HG03558 (cell line): ENCODE data around the gene HTR7.
"Not testable (repeated sequence)": the region's sequence is repeated elsewhere in the genome, so short reads cannot be mapped to it uniquely, and the experiment has no call there.

Source experiments
- ATAC-seq: cut with Tn5 transposase; IDR thresholded peaks from one replicate; pipeline ENCODE4 v1.9.1; 2021; ENCODE audit warnings: moderate number of reproducible peaks; ENCODE audit not compliant: unreplicated experiment; ENCODE audit errors: extremely low read depth

HTR7 gene

DNA sequence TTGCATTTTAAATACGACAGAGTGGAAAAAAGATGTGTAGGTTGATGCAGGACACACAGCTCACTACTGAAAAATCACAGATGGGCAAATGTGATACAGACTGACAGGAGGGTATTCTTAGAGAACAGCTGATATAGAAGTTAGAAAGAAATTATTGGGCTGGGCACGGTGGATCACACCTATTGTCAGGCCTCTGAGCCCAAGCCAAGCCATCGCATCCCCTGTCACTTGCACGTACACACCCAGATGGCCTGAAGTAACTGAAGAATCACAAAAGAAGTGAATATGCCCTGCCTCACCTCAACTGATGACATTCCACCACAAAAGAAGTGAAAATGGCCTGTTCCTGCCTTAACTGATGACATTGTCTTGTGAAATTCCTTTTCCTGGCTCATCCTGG is 50.7 kb downstream of the HTR7 start:
- ATAC-seq, result not testable (repeated sequence)

DNA sequence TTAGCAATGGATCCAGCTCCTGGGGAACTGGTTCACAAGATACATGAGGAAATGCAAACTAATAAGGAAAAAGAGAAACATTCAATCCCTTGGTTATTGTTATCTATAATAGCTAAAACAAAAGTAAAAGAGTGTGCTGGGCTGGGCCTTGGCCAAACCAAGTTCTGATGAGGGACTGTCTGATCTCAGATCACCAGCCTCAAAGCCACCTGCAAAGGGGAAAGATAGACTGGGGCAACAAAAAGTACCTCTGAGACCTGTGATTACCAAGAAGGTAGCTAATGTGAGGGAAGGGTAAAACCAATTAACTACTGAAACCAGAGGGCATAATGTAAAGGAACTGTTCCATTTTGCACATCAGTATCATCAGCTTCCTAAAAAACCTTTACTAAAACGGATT is 51.2 kb downstream of the HTR7 start:
- ATAC-seq, result no peak

DNA sequence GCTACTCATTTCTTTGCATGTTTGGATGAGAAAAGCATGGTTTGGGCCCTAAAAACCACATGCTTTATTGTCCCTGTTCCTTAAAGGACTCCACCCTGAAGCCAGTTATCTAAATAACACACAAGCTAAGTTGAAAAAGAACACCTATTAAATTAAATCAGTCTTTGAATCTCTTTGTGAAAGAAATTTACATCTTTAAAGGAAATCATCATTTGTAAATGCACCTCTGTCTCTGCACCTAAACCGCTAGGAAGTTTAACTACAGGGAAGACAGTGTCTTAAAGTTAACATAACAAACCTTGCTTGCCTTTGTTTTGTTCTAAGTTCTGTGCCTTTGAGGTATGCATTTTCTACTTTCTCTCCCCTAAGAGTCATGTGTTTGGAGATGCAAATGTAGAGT is 52.6 kb downstream of the HTR7 start:
- ATAC-seq, result no peak

DNA sequence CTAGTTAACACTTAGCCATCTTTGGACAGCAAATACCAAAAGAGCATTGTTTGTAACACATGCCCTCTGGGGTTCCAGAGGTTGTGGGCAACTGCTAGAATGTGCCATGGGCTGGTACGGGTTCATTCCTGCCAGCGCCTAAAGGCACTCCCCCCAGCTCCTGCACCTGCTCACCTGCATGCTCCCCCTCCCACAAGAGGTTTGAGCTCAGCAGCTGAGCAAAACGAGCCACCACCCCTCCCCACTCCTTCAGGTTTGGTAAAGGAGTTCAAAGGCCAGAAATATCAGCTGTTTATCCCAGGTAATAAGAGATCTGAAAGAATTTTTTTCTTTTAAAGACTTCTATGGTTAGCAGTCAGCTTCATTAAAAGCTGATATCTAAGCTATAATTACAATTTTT is 53.5 kb downstream of the HTR7 start:
- no peak for ATAC-seq

DNA sequence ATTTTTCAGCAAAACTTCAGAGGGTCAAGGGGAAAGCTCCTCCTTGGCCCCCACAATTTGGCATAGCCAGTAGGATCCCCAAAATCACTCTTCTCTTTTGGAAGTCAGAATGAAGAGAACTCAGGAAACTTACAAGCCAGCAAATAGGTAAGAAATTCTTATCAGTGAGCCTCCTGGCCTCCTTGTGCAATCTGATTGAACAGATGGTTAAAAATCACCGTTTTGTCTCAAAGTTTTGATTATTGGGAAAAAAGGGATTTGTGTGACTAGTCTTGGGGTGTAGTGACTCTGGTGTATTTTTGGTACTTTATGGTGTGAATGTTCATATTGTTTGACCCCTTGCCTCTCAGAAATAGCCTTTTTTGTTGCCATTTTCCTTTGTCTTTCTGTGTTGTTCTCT is 56.2 kb downstream of the HTR7 start:
- ATAC-seq, result no peak

DNA sequence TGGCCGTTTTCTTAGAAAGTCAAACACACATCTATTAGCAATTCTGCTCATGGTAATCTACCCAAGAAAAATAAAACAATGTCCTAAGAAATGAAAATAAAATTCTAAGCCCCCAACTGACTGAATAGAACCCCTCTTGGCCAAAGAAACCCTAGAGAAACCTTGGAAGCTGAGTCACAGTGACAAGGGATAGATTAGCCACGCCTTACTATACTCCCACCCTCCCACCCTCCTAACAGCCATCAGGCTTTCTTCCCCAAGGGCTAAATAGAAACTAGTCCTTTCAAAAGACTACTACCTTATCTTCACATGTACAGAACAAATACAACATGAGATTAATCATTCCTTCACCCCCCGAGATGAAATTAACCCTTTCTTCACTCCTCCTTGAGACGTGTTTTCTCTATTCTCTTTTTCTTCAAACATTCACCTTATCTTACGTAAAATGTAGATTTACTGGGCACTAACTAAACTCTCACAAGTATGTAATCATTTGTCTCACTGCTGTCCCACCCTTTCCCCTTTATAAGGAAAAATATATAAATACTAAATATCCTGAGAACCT is 57.5 kb downstream of the HTR7 start:
- no peak for ATAC-seq

DNA sequence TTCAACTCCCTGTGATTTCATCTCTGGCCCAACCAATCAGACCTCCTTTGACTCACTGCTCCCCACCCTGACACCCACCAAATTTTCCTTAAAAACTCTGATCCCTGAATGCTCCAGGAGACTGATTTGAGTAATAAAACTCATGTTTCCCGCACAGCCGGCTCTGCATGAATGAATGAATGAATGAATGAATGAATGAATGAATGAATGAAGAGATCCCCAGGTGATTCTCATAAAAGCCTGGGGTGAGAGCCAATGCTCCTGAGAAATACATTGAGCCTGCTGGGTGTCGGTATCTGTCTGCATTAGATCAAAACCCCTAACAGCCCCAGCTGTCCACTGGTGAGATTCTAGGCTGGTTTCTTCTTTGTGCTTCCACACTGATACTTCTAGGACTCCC is 58.7 kb downstream of the HTR7 start:
- ATAC-seq, result no peak

DNA sequence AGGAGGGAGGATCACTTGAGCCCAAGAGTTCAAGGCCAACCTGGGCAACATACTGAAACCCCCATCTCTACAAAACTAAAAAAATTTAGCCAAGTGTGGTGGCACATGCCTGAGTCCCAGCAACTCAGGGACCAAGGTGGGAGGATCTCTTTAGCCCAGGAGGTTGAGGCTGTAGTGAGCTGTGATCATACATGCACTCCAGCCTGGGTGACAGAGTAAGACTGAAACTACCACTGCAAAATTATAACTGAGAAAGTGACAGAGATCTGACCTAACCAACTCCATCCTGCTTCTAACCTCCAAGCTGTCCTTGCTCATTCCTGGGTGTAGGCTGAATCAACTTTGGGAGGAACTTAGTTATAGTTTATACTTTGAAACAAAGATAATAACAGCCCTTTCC is 59.4 kb downstream of the HTR7 start:
- no peak for ATAC-seq

DNA sequence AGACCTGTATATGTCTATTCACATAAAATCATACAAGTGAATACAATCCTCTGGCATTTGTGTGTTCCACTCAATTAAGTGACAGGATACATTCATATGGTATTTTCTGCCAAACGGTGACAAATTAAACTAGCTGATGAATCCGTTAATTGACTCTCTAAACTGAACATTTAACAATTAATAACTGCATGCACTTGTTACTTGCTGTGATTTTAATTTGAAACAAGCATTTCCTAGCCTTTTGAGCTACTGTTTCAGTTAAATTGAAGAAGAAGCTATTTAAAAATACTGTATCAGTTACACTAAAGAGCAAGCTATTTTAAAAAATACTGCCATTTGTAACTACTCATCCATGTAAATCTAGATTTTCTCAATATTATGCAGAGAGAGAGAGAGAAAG is 67.4 kb downstream of the HTR7 start:
- ATAC-seq, result no peak

DNA sequence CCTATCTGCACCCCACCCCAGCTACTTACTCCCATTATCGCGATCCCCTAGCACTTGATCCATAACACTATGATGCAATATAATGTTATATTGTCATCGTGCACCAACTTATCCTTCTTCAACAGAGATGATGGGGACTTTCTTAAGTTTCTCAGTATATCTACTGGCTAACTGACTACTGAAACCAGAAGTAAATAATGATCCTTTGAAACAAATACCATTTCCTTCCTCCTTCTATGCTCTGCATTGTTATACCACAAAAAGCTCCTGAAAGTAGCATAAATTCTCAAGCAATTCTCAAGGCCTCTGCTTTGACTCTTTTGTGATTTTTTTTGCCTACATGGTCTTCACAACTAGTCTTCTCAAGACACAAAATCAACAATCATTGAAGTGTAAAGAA is 68.9 kb downstream of the HTR7 start:
- ATAC-seq, result peak; percentile 79

DNA sequence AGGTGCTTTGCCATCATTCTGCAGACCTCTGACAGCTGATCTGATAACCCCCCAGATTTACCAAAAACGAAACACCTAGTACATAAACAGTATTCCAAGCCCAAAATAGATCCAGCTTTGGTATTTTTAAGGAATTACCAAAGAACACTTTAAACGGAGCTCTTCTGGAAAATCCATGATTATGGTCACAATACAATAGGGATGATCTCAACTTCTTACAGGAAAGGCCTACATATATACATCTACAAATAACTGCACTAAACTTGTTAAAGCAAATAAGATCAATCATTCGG is 69.7 kb downstream of the HTR7 start:
- no peak for ATAC-seq

DNA sequence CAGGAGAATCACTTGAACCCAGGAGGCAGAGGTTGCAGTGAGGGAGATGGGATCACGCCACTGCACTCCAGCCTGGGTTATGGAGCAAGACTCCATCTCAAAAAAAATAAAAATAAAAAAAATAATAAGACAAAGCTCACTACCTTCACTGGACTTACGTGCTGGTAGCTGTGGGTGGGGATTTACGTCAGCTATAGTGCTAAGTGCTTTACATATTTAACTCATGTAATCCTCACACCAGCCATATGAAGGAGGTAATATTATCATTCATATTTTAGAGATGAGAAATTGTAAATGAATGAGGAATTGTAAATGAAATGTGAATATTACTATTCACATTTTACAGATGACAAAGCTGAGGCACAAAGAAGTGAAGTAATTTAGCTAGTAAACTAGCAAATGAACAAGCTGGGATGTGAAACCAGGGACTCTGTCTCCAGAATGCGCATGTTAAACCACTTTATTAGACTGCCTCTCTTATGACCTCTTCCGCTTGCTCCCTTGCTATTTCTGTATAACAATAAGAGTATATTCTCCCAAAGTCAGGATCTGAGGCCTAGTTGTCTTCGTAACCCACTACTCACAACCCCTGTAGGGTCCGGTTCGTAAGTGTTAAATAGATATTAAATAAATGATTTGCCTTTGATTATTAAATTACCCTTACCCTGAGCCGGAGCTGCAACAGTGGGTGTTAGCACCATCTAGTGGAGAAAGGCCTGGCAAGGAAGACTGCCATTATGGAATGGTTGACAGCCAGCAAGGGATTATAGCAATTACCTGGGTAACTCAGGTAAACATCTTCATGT is 70.2 kb downstream of the HTR7 start:
- ATAC-seq, result no peak

DNA sequence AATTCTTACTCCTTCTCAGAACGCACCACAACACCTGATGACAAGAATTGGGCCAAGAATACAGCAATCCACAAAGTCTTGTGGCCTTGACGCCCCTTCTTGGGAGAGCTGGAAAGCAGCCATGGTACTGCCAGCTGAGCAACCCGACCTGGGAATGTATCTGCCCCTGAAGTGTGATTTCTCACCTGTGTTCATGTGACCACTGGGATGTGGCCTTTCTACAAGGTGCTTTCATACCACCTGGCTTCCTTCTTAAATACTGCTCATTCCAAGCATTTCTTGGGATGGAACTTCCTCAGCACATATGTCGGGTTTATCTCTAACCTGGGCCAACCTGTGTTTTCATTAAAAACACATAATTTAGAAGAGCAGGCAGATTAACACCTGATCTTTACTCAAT is 72.1 kb downstream of the HTR7 start:
- no peak for ATAC-seq

DNA sequence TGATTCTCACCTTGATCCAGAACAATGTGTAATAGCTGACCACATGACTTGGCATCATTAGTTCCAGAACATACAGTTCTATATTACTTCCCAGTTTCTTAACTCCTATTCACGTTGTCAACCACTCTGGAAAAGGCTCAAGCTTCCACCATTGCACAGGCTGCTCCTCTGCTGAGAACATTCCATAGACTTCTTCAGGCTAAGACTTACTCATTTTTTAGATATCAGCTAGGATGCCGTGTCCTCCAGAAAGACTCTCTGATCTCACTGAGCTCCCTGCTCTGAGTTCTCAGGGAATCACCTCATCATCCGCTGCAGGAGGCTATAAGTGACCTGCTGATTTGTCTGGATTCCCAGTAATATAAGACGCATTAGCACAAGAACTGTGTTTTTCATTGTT is 73.1 kb downstream of the HTR7 start:
- no peak for ATAC-seq

DNA sequence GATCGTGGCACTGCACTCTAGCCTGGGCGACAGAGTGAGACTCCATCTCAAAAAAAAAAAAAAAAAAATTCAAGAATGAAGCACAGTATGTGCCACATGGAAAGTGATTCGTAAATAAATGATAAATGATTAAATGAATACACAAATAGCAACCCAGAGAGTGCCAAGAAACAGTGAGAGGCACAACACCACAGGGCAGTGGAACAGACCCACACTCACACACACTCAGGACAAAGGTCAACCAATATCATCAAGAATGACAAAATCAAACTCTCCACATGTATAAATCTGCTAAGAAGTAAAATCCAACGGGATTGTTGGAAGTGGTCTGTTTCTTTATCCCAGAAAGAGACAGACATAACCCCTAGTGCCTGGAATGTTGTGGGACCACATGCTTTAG is 77.4 kb downstream of the HTR7 start:
- no peak for ATAC-seq

DNA sequence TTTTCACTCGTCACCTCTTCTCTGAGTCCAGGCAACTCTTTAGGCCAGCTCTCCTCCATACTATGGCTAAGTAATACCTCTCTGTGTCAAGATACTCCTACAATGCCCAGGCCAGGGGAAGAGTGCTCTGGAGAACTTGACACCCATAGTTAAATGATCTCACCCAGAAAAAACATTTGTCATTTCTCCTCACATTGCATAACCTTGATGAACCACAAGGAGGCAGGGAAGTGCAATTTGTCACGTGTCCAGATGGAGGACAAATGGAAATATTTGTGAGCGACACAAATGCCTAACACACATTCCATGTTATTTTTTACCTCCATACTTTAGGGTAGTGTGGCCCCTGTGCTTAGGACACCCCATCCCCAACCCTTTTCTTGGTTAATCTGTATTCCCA is 78.3 kb downstream of the HTR7 start:
- no peak for ATAC-seq

DNA sequence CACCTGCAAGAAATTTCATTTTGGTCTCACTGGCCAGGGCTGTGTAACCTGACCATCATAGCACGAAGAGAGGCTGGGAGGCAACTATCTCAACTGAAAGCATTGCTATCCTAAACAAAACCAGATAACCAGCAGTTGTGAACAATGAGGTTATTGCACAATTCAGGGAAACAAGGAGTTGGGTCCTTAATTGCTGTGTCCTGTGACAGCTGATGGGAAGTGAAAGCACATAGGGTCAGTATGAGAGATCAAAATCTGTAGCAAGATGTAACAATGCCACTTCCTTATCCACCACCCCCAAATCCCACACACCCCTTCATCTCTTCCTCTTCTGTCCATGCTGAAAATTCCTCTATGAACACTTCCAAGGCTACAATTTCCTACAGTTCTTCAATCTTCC is 80.2 kb downstream of the HTR7 start:
- ATAC-seq, result no peak

DNA sequence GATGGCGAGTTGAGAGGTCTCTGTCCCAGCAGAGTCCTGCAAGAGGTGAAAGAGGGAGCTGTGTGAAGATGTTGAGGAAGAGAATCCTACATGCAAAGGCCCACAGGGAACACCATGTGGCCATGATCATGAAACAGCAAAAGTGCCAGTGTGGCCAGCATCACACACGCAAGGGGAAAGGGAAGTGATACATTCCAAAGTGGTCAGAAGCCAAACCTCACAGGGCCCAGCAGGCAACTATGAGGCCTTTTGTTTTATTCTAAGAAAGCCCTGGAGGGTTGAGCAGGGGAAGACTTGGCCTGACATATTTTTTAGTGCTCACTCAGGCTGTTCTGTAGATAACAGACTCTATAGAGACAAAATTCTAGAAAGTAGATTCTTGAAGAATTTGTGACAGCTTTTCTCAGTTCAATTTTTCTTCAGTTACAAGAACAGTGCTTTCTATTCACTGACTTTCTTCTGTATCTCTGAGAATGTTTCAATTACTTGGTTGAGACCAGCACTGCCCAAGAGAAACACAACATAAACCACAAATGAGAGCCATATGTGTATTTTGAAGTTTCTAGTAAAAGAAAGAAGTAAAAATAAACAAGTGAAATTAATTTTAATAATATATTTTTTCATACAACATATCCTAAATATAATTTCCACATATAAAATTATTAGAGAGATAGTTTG is 82.3 kb downstream of the HTR7 start:
- no peak for ATAC-seq

DNA sequence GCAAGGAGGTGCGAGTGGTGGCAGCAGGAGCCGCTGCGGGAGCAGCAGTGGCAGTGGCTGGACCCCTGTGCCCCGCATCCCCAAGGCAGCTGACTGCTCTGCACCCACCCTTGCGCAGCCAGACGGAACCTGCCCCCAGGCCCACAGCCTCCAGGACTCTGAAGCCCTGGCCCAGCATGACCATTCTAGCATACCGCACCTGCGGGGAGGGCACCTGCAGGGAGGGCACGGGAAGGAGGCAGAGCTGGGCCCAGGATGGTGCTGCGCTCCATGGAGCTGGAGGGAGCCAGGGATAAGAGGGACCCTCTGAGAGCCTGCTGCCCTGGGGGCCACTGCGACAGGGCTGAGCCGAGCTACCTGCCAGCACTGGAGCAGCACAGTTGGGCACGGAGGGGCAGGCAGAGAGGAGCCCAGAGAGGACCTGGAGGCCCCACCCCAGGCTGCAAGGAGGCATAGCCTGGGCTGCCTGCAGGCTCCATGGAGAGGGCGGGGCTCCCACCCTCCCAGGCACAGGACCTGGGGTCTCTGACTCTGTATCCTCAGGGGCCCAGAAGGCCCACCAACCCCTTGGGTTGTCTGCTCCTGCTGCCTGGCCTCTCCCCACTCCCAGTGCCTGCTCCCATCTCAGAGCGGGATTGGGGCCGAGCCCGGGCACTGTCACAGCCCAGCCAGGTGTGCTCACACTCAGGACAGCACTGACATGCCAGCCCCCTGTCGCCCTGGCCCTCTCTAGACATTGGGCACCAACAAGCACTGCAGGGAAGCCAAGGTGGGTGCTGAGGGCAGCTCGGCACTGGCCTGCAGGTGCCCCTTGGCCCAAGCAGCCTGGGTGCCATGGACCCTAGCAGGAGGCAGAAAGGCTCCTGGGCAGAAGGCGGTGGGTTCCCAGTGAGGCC is 87.6 kb downstream of the HTR7 start:
- ATAC-seq, result no peak

DNA sequence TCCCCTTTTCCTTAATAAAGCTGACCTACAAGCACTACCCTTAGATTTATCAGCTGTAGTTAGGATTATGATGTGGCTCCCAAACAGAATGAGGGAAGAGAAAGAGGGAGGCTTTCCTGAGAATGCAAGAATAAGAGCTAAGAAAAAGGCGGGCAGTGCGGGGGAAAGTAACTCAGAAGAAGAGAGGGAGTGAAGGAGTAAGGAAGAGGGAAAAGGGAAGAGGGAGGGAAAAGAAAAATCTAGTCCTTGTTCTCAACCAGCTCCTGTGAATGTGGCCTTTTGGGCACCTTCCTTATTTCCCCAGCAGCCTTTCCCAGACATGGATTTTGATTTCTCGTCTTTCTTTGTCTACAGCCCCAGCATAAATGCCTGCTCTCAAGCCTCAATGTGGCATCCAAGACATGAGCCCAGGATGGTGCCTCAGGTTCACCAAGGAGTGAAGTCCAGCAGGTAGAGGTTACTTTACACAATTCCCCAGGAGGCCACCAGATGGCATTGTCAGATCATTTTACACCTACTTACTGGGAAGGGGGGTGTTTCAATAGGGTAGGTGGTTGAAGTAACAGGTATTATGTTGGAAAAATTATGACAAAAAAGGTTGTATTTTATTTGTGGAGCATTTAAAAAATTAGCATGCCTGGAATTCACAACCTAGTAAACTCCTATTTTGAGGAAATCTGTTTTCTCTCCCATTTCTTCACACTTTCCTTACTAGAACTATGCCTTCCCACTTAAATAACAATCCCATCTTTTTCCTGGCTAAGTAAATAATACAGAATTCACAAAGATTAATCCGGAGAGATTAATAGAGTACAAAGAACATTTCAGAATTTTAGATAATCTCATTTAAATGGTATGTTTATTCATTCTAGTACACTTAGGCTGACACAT is 106.5 kb downstream of the HTR7 start:
- ATAC-seq, result no peak
